HT-29 (cell line): ENCODE measurements around the gene RBM15B. TPM values are rescaled to one million over a fixed set of nuclear protein-coding genes. Genes with fewer than 3 reads are reported as not detected.
"Not testable (repeated sequence)": the region's sequence is repeated elsewhere in the genome, so short reads cannot be mapped to it uniquely, and the experiment has no call there.

Experiments
- DNase-seq: peaks from one replicate; pipeline ENCODE4 v3.0.0-alpha.2; 2015; ENCODE audit warnings: low spot score
- total RNA-seq: library from RNA; depleted of rRNA; stranded (reverse); fragments of >200 nt; shearing (Covaris generic); gene quantifications from 2 replicates; pipeline ENCODE4 v1.2.3, GENCODE V29; 2014; rRNA removed

Gene RBM15B
- total RNA-seq = 32.9 and 36.4 TPM in 2 replicates

- peak; percentile 92 for DNase-seq
Observed at GRCh38 chr3:51391075-51391565, at the start of gene RBM15B. Gene RBM15B (plus strand): TSS chr3:51391285. CDS start chr3:51391400, 115 bp downstream.

- DNase-seq = no peak
Observed at GRCh38 chr3:51343918-51344687, 47.0 kb upstream of the RBM15B start.

- no peak for DNase-seq
Observed at GRCh38 chr3:51350751-51351150, 40.3 kb upstream of the RBM15B start.

- DNase-seq = no peak
Observed at GRCh38 chr3:51353131-51353530, 38.0 kb upstream of the RBM15B start.

GRCh38 chr3:51353691-51354090, 37.4 kb upstream of the RBM15B start:
- DNase-seq = no peak

GRCh38 chr3:51354172-51354571, 36.9 kb upstream of the RBM15B start:
- peak; percentile 46 for DNase-seq

- peak; percentile 14 for DNase-seq
Observed at GRCh38 chr3:51354731-51355615, 36.1 kb upstream of the RBM15B start.

GRCh38 chr3:51355891-51356578, 35.0 kb upstream of the RBM15B start:
- DNase-seq = peak; percentile 11

- DNase-seq = no peak
Observed at GRCh38 chr3:51357856-51358255, 33.2 kb upstream of the RBM15B start.

GRCh38 chr3:51358981-51359380, 32.1 kb upstream of the RBM15B start:
- DNase-seq = no peak

- DNase-seq = no peak
Observed at GRCh38 chr3:51360806-51361205, 30.3 kb upstream of the RBM15B start.

- DNase-seq = no peak
Observed at GRCh38 chr3:51361746-51362145, 29.3 kb upstream of the RBM15B start.

GRCh38 chr3:51362476-51362875, 28.6 kb upstream of the RBM15B start:
- no peak for DNase-seq

- not testable (repeated sequence) for DNase-seq
Observed at GRCh38 chr3:51368276-51368675, 22.8 kb upstream of the RBM15B start.

- DNase-seq = peak; percentile 69
Observed at GRCh38 chr3:51371943-51372557, 19.0 kb upstream of the RBM15B start.

- DNase-seq = no peak
Observed at GRCh38 chr3:51373658-51374421, 17.2 kb upstream of the RBM15B start.

- no peak for DNase-seq
Observed at GRCh38 chr3:51374456-51374855, 16.6 kb upstream of the RBM15B start.

- no peak for DNase-seq
Observed at GRCh38 chr3:51375136-51375535, 15.9 kb upstream of the RBM15B start.

- DNase-seq = no peak
Observed at GRCh38 chr3:51375571-51375970, 15.5 kb upstream of the RBM15B start.

GRCh38 chr3:51378065-51378464, 13.0 kb upstream of the RBM15B start:
- no peak for DNase-seq

- DNase-seq = no peak
Observed at GRCh38 chr3:51378726-51379125, 12.4 kb upstream of the RBM15B start.
